ENCODE data around the gene MYRIP.
A peak's percentile ranks its signal among the peaks of the same experiment; 100 is the strongest.

The MYRIP gene

DNA sequence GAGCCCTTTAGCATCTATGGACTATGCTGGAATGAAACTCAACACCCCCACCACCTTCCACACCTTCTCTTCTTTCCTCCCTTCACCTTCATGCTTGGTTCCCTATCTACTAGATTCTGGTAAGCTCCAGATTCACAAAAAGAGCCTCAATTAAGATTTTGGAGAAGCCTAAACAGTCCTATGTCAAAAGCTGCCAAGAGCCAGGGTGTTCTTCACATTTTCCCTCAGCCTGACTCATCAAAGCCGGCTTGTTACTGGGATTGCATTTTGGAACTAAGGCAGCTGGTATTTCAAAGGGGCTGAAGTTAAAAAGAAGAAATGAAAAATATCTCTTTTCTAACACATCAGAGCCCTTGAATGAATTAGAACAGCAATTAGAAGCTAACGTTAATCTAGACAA is 247.7 kb downstream of the MYRIP start:
- H3K79me1 ChIP-seq (ENCODE audit: low read length) = no peaks in the 10 kb centered on the region
- no peak overlapping the region for H4K8ac ChIP-seq (ENCODE audit: low read depth, low read length)
- no CpG with 5 or more reads among the region's 2 CpGs for whole genome bisulfite sequencing (ENCODE audit: extremely low coverage, insufficient coverage, low lambda C conversion rate)
- no peaks in the 10 kb centered on the region for H3K27me3 ChIP-seq (ENCODE audit: insufficient read depth, low read length, poor library complexity)
- DNase-seq = no peak
- no peaks in the 10 kb centered on the region for H3K4me1 ChIP-seq (ENCODE audit: control insufficient read depth, low read depth, low read length)
- H2BK15ac ChIP-seq (replicated peaks; ENCODE audit: low read depth) = no peak overlapping the region
- H3K56ac ChIP-seq (ENCODE audit: low read length) = no peak overlapping the region
- H3K23ac ChIP-seq (ENCODE audit: low read length) = no peak overlapping the region
- no peaks in the 10 kb centered on the region for H3K79me2 ChIP-seq (ENCODE audit: control insufficient read depth, insufficient read depth, low read length)
- H3K4ac ChIP-seq (ENCODE audit: low read depth, low read length) = no peak overlapping the region
- H3K18ac ChIP-seq (ENCODE audit: low read length) = no peak overlapping the region
- H3K27ac ChIP-seq (ENCODE audit: low read depth, low read length) = no peak overlapping the region
- H3K36me3 ChIP-seq (ENCODE audit: control insufficient read depth, insufficient read depth, low read length) = no peaks in the 10 kb centered on the region
- no peak overlapping the region for H2BK120ac ChIP-seq (ENCODE audit: low read depth, low read length)
- H3K4me3 ChIP-seq (ENCODE audit: low read length) = no peak overlapping the region
- H3K9ac ChIP-seq (ENCODE audit: low read length) = no peak overlapping the region
- no peak overlapping the region for H4K5ac ChIP-seq (ENCODE audit: low read length)
- H3K4me2 ChIP-seq (ENCODE audit: low read length) = no peak overlapping the region
- H2AK5ac ChIP-seq (ENCODE audit: low read length) = no peak overlapping the region
- H2BK5ac ChIP-seq (ENCODE audit: low read length) = no peak overlapping the region

DNA sequence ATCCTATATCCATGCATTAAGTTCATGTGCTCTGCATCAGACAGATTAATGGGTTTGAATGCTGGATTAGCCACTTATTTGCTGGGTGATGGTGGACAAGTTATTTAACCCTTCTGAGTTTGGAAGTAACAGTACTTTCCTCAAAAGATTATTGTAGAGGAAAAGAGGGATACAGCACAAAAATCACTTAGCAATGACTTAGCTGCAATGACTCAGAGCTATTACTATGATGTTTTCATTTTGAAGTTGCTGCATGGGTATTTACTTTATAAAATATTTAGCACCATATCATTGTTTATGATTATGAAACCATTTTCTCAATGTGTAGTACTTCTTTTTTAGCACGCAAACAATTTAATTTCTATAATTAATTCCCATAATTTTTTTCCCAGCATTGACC is 248.4 kb downstream of the MYRIP start:
- no peaks in the 10 kb centered on the region for H3K4me1 ChIP-seq (ENCODE audit: control insufficient read depth, low read depth, low read length)
- H3K27ac ChIP-seq (ENCODE audit: low read depth, low read length) = no peak overlapping the region
- H4K5ac ChIP-seq (ENCODE audit: low read length) = no peak overlapping the region
- H2BK15ac ChIP-seq (replicated peaks; ENCODE audit: low read depth) = no peak overlapping the region
- no peak for DNase-seq
- no peak overlapping the region for H3K4me2 ChIP-seq (ENCODE audit: low read length)
- no peak overlapping the region for H3K9ac ChIP-seq (ENCODE audit: low read length)
- WGBS (ENCODE audit: extremely low coverage, insufficient coverage, low lambda C conversion rate) = 100% methylated on average over 1 of the region's 1 CpG
- no peak overlapping the region for H3K56ac ChIP-seq (ENCODE audit: low read length)
- H2AK5ac ChIP-seq (ENCODE audit: low read length) = no peak overlapping the region
- H2BK120ac ChIP-seq (ENCODE audit: low read depth, low read length) = no peak overlapping the region
- H3K79me2 ChIP-seq (ENCODE audit: control insufficient read depth, insufficient read depth, low read length) = no peaks in the 10 kb centered on the region
- no peak overlapping the region for H2BK5ac ChIP-seq (ENCODE audit: low read length)
- no peak overlapping the region for H3K4ac ChIP-seq (ENCODE audit: low read depth, low read length)
- H3K36me3 ChIP-seq (ENCODE audit: control insufficient read depth, insufficient read depth, low read length) = no peaks in the 10 kb centered on the region
- no peaks in the 10 kb centered on the region for H3K79me1 ChIP-seq (ENCODE audit: low read length)
- no peak overlapping the region for H3K23ac ChIP-seq (ENCODE audit: low read length)
- H3K4me3 ChIP-seq (ENCODE audit: low read length) = no peak overlapping the region
- no peak overlapping the region for H4K8ac ChIP-seq (ENCODE audit: low read depth, low read length)
- no peak overlapping the region for H3K18ac ChIP-seq (ENCODE audit: low read length)
- H3K27me3 ChIP-seq (ENCODE audit: insufficient read depth, low read length, poor library complexity) = no peaks in the 10 kb centered on the region

DNA sequence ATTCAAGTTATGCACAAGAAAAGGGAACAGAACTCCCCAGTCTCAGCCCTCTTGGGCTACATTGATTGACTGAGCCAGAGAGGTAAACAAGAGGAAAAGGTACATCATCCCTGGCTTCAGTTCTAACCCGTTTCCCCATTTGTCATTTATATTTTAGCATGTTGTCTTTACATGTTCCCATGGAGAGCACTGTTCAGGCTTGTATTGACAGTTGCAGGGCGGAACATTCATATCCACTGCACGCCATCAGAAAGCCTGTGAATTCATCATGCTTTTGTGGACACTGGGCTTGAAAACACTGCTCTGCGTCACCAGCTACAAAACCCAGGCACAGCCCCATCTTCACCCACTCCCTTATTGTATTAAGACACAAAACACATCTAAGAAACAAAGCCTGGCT is 259.2 kb downstream of the MYRIP start:
- no peak overlapping the region for H2BK120ac ChIP-seq (ENCODE audit: low read depth, low read length)
- no peaks in the 10 kb centered on the region for H3K27me3 ChIP-seq (ENCODE audit: insufficient read depth, low read length, poor library complexity)
- H2AK5ac ChIP-seq (ENCODE audit: low read length) = no peak overlapping the region
- H3K79me1 ChIP-seq (ENCODE audit: low read length) = no peaks in the 10 kb centered on the region
- H3K27ac ChIP-seq (ENCODE audit: low read depth, low read length) = no peak overlapping the region
- no peaks in the 10 kb centered on the region for H3K36me3 ChIP-seq (ENCODE audit: control insufficient read depth, insufficient read depth, low read length)
- no peaks in the 10 kb centered on the region for H3K79me2 ChIP-seq (ENCODE audit: control insufficient read depth, insufficient read depth, low read length)
- H3K4me2 ChIP-seq (ENCODE audit: low read length) = no peak overlapping the region
- no peak overlapping the region for H2BK15ac ChIP-seq (replicated peaks; ENCODE audit: low read depth)
- H3K23ac ChIP-seq (ENCODE audit: low read length) = no peak overlapping the region
- no peak overlapping the region for H4K8ac ChIP-seq (ENCODE audit: low read depth, low read length)
- H3K9ac ChIP-seq (ENCODE audit: low read length) = no peak overlapping the region
- H2BK5ac ChIP-seq (ENCODE audit: low read length) = no peak overlapping the region
- no peak overlapping the region for H3K4me3 ChIP-seq (ENCODE audit: low read length)
- H3K4me1 ChIP-seq (ENCODE audit: control insufficient read depth, low read depth, low read length) = no peaks in the 10 kb centered on the region
- DNase-seq = no peak
- no peak overlapping the region for H3K18ac ChIP-seq (ENCODE audit: low read length)
- no CpG with 5 or more reads among the region's 4 CpGs for WGBS (ENCODE audit: extremely low coverage, insufficient coverage, low lambda C conversion rate)
- H4K5ac ChIP-seq (ENCODE audit: low read length) = no peak overlapping the region
- H3K56ac ChIP-seq (ENCODE audit: low read length) = no peak overlapping the region
- H3K4ac ChIP-seq (ENCODE audit: low read depth, low read length) = no peak overlapping the region

GRCh38 chr3:40070816-40071215 is 261.4 kb downstream of the MYRIP start:
- Histone ChIP-seq H4K8ac (ENCODE audit: low read depth, low read length) (no peak overlapping the region), H2AK5ac (ENCODE audit: low read length) (no peak overlapping the region), H4K5ac (ENCODE audit: low read length) (no peak overlapping the region), H3K4me3 (ENCODE audit: low read length) (no peak overlapping the region), H2BK15ac (replicated peaks; ENCODE audit: low read depth) (no peak overlapping the region), H3K4me2 (ENCODE audit: low read length) (no peak overlapping the region), H3K36me3 (ENCODE audit: control insufficient read depth, insufficient read depth, low read length) (no peaks in the 10 kb centered on the region), H3K27me3 (ENCODE audit: insufficient read depth, low read length, poor library complexity) (no peaks in the 10 kb centered on the region), H3K23ac (ENCODE audit: low read length) (no peak overlapping the region), H3K18ac (ENCODE audit: low read length) (no peak overlapping the region), H2BK5ac (ENCODE audit: low read length) (no peak overlapping the region), H2BK120ac (ENCODE audit: low read depth, low read length) (no peak overlapping the region), H3K79me1 (ENCODE audit: low read length) (no peaks in the 10 kb centered on the region), H3K4ac (ENCODE audit: low read depth, low read length) (no peak overlapping the region), H3K4me1 (ENCODE audit: control insufficient read depth, low read depth, low read length) (no peaks in the 10 kb centered on the region), H3K56ac (ENCODE audit: low read length) (no peak overlapping the region), H3K27ac (ENCODE audit: low read depth, low read length) (no peak overlapping the region), H3K9ac (ENCODE audit: low read length) (no peak overlapping the region), H3K79me2 (ENCODE audit: control insufficient read depth, insufficient read depth, low read length) (no peaks in the 10 kb centered on the region)
- DNase-seq = no peak
- no CpG with 5 or more reads among the region's 1 CpG for WGBS (ENCODE audit: extremely low coverage, insufficient coverage, low lambda C conversion rate)

- WGBS (ENCODE audit: extremely low coverage, insufficient coverage, low lambda C conversion rate) = no CpG with 5 or more reads among the region's 3 CpGs
- Histone ChIP-seq H2BK5ac (ENCODE audit: low read length) (no peak overlapping the region), H3K4me2 (ENCODE audit: low read length) (no peak overlapping the region), H3K27me3 (ENCODE audit: insufficient read depth, low read length, poor library complexity) (no peaks in the 10 kb centered on the region), H3K27ac (ENCODE audit: low read depth, low read length) (no peak overlapping the region), H3K4me1 (ENCODE audit: control insufficient read depth, low read depth, low read length) (no peaks in the 10 kb centered on the region), H2BK15ac (replicated peaks; ENCODE audit: low read depth) (no peak overlapping the region), H3K36me3 (ENCODE audit: control insufficient read depth, insufficient read depth, low read length) (no peaks in the 10 kb centered on the region), H3K18ac (ENCODE audit: low read length) (no peak overlapping the region), H2BK120ac (ENCODE audit: low read depth, low read length) (no peak overlapping the region), H3K9ac (ENCODE audit: low read length) (no peak overlapping the region), H3K56ac (ENCODE audit: low read length) (no peak overlapping the region), H3K79me2 (ENCODE audit: control insufficient read depth, insufficient read depth, low read length) (no peaks in the 10 kb centered on the region), H4K5ac (ENCODE audit: low read length) (no peak overlapping the region), H3K4me3 (ENCODE audit: low read length) (no peak overlapping the region), H3K79me1 (ENCODE audit: low read length) (no peaks in the 10 kb centered on the region), H3K23ac (ENCODE audit: low read length) (no peak overlapping the region), H2AK5ac (ENCODE audit: low read length) (no peak overlapping the region), H3K4ac (ENCODE audit: low read depth, low read length) (no peak overlapping the region), H4K8ac (ENCODE audit: low read depth, low read length) (no peak overlapping the region)
- no peak for DNase-seq
These were observed 262.4 kb downstream of the MYRIP start for GRCh38 chr3:40071683-40072238.

DNA sequence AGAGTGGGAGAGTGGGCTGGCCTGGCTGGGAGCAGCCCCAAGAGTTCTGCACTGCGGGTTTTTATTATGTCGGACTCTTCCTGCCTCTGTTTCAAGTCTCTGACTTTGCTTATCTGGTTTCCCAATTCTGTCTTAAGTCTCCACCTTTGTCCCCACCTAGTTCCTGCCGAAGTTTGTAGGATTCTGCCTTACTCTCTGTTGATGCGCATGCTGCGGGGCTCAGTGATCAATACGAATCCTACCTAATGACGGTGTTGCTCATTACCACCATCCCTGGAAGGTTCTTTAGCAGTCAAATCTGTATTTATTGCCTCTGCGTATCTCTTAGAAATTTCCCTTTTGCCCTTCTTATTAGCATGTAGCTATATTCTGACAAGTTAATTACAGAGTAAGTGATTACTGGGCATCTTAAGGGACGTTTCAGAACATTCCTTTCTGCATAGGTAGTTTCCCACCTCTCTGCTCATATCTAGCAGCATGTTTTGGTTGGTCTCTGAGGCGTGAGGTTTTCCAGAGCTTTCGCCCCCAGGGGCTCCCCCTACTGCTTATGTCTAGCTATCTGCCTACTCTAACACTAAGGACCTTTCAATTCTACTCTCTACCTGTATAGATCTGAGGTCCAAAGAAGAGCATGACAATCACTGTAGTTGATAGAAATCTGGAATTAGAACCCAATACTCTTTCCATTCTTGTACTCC is 264.1 kb downstream of the MYRIP start:
- no peak overlapping the region for H3K4me2 ChIP-seq (ENCODE audit: low read length)
- H3K4me3 ChIP-seq (ENCODE audit: low read length) = no peak overlapping the region
- H4K8ac ChIP-seq (ENCODE audit: low read depth, low read length) = no peak overlapping the region
- H3K79me1 ChIP-seq (ENCODE audit: low read length) = no peaks in the 10 kb centered on the region
- H3K18ac ChIP-seq (ENCODE audit: low read length) = no peak overlapping the region
- H2BK5ac ChIP-seq (ENCODE audit: low read length) = no peak overlapping the region
- H3K79me2 ChIP-seq (ENCODE audit: control insufficient read depth, insufficient read depth, low read length) = no peaks in the 10 kb centered on the region
- no peak overlapping the region for H3K27ac ChIP-seq (ENCODE audit: low read depth, low read length)
- peak overlapping the region; percentile 29 for H3K4ac ChIP-seq (ENCODE audit: low read depth, low read length)
- no peak overlapping the region for H3K56ac ChIP-seq (ENCODE audit: low read length)
- no peak overlapping the region for H2AK5ac ChIP-seq (ENCODE audit: low read length)
- no CpG with 5 or more reads among the region's 11 CpGs for WGBS (ENCODE audit: extremely low coverage, insufficient coverage, low lambda C conversion rate)
- H3K9ac ChIP-seq (ENCODE audit: low read length) = no peak overlapping the region
- H3K23ac ChIP-seq (ENCODE audit: low read length) = no peak overlapping the region
- no peak overlapping the region for H4K5ac ChIP-seq (ENCODE audit: low read length)
- H3K36me3 ChIP-seq (ENCODE audit: control insufficient read depth, insufficient read depth, low read length) = no peaks in the 10 kb centered on the region
- no peak overlapping the region for H2BK15ac ChIP-seq (replicated peaks; ENCODE audit: low read depth)
- H2BK120ac ChIP-seq (ENCODE audit: low read depth, low read length) = no peak overlapping the region
- DNase-seq = peak; percentile 93
- H3K4me1 ChIP-seq (ENCODE audit: control insufficient read depth, low read depth, low read length) = no peaks in the 10 kb centered on the region
- no peaks in the 10 kb centered on the region for H3K27me3 ChIP-seq (ENCODE audit: insufficient read depth, low read length, poor library complexity)
